GM18507 (cell line): ENCODE data around the gene KIF1B.
"Not testable (repeated sequence)": the region's sequence is repeated elsewhere in the genome, so short reads cannot be mapped to it uniquely, and the experiment has no call there.

Experiments
- DNase-seq: peaks from one replicate; pipeline ENCODE4 v3.0.0; 2011; ENCODE audit warnings: low read depth; ENCODE audit not compliant: insufficient read length; ENCODE audit errors: extremely low spot score
- FAIRE-seq: peaks from 2 replicates; lab custom pipeline; 2011; peaks lifted over from hg19 to GRCh38; lab: Jason Lieb, UNC

The KIF1B gene

GRCh38 chr1:10368194-10368593 is 157.8 kb downstream of the KIF1B start:
- DNase-seq (no peak), FAIRE-seq (no peak)

DNA sequence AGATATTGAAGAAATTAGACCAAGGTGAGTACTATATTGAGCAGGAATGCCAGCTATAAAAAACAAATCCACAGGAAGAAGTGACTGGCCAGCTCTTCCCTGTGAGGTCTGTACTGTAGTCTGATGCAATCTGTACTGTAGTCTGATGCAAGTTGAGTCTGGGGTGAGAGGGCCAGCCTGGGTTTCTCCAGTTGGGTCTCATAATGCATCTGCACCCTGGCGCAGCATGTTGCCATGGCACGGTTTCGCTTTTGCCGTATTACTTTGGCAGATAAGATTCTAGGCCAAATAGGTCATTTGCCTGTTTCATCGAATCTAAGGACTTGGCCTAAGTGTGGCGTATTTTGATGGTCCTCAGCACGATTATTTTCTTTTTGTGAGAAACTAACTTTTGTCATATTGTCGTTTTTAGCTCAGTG is 164.1 kb downstream of the KIF1B start:
- DNase-seq: no peak
- FAIRE-seq: no peak

- FAIRE-seq: peak; percentile 75
- DNase-seq: not testable (repeated sequence)
Observed at GRCh38 chr1:10377365-10378029, 167.1 kb downstream of the KIF1B start.

- FAIRE-seq: no peak
- DNase-seq: no peak
Observed at GRCh38 chr1:10378081-10378841, 167.9 kb downstream of the KIF1B start.

GRCh38 chr1:10379101-10379620 is 168.8 kb downstream of the KIF1B start:
- no peak for FAIRE-seq
- DNase-seq: no peak

GRCh38 chr1:10379676-10380075 is 169.3 kb downstream of the KIF1B start:
- DNase-seq (no peak), FAIRE-seq (no peak)

- no peak for DNase-seq
- FAIRE-seq: no peak
Observed at GRCh38 chr1:10380594-10381275, 170.4 kb downstream of the KIF1B start.

DNA sequence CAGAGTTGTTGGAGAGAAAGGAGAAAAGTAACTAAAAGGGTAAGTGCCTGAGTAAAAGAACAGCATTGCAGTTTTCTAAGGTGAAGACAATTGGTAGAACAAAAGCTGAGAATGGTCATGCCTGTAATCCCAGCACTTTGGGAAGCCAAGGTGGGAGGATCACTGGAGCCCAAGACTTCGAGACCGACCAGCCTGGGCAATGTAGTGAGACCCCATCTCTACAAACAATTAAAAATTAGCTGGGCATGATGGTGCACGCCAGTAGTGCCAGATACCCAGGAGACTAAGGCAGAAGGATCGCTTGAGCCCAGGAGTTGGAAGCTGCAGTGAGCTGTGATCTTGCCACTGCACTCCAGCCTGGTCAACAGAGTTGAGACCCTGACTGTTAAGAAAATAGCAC is 173.3 kb downstream of the KIF1B start:
- FAIRE-seq (no peak), DNase-seq (no peak)

GRCh38 chr1:10384219-10384618 is 173.8 kb downstream of the KIF1B start:
- no peak for DNase-seq
- no peak for FAIRE-seq

GRCh38 chr1:10386761-10387676 is 176.6 kb downstream of the KIF1B start:
- DNase-seq (no peak), FAIRE-seq (no peak)

DNA sequence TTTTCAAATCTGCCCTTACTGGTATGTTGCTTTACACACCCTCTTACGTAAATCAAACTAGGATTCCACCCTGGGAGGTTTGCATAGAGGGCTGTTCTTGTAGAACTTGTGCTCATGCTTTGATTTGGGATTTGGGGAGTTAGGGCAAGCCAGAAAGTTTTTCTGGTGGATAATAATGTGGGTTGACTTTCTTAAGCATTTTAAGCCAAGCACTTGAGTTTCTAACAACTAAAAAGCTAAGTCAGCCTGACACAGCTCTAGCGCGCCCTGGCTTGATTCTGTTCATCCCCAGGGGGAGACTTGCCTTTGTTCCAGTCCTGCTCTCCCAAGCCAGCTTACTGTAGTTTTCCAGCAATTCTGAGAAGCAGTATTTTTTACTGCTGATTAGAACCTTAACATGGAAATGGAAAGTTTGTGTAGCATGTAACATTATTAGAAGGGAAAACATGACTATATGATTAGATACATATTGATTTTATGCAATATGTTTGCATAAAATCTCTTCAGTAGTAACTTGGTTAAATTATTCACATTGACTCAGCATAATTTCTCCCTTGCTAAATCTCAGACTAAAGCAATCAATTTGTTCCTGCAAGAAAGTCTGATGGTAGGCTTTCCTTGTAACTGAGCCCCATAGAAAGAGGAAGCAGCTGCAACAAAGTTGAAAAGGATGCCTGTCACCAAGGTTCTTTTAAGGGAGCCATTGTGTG is 177.5 kb downstream of the KIF1B start:
- FAIRE-seq (no peak), DNase-seq (no peak)

GRCh38 chr1:10388387-10388715 is 178.0 kb downstream of the KIF1B start:
- FAIRE-seq: no peak
- no peak for DNase-seq

DNA sequence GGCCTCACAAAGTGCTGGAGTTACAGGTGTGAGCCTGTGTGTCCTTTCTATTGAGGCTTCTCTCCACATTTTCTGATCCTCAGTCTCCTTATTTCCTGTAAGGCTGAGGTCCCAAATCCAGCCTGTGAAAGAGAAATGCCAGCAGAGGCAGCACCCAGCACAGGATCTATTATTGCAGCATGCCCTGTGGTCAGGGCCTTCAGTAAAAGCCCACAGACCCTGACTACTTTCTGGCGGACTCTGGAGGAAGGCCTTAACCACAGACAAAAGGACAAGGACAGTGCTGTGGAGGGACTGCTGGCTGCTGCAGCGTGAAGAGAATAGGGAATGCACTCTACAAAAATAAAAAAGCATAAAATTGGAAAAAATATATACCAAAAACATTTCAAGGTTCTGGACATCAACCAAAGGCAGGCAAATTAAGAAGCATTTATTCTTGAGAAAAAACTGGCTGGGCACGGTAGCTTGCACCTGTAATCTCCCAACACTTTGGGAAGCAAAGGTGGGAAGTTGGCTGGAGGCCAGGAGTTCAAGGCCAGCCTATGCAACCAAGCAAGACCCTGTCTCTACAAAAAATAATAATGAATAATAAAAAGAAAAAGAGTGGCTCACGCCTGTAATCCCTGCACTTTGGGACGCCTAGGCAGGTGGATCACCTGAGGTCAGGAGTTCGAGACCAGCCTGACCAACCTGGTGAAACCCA is 179.1 kb downstream of the KIF1B start:
- FAIRE-seq (no peak), DNase-seq (no peak)

DNA sequence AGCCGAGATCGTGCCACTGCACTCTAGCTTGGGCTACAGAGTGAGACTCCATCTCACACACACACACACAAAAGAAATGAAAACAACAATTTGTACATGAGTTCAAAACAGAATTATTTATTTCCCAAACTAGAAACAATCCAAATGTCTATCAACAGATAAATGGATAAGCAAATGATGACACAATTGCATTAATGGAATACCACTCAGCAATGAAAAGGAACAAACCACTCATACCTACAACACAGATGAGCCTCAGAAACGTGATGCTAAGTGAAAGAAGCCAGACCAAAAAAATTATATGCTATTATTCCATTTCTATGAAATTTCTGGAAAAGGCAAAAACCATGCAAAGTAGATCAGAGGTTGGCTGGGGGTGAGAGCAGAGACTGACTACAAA is 186.5 kb downstream of the KIF1B start:
- DNase-seq (no peak), FAIRE-seq (no peak)

- FAIRE-seq: no peak
- DNase-seq: no peak
Observed at GRCh38 chr1:10398278-10398733, 187.9 kb downstream of the KIF1B start.

DNA sequence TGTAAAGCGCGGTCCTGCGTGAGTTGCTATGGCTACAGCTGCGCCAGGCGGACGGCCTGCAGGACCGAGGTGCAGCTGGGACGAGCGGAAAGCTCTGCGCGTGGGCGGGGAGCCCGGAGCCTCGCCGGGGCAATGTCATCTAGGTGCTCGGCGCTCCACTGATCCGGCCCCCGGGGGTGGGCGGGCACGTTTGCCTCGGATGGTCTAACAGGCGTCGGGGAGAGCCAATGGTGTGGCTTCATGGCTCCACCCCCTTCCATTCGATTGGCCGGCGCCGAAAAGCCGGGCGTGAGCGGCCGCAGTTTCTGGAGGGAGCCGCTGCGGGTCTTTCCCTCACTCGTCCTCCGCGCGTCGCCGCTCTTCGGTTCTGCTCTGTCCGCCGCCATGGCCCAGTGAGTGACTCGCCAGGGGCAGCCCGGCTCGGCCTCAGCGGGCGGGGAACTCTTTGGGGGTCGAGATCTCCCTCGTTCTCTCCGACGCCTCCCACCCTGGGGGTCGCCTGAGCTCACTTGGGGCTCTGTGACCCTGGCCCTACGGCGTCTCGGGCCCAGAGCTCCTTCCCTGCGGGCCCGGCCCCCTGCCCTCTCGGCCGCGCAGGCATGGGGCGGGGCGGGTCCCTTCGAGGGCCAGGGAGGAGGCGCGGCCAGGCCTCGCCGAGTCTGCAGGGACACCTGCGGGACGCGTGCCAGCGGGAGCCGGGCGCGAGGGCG is 188.5 kb downstream of the KIF1B start, which contains the start of gene PGD:
Gene PGD (plus strand): TSS at position 331 of the 710 bp plus-strand sequence. CDS start 54 bp downstream, at position 385.
- peak; percentile 90 for FAIRE-seq

GRCh38 chr1:10399444-10399941 is 189.1 kb downstream of the KIF1B start:
- no peak for FAIRE-seq

More for the DNA sequence above, 188.5 kb downstream of the KIF1B start, which contains the start of gene PGD:
- peak; percentile 100 for DNase-seq

More at GRCh38 chr1:10399444-10399941, 189.1 kb downstream of the KIF1B start:
- no peak for DNase-seq
